Heart right ventricle (tissue), 16 donors: ENCODE results near the gene AGPS. TPM values are rescaled to one million over a fixed set of nuclear protein-coding genes. Genes with fewer than 3 reads are reported as not detected.

Experiments
- ATAC-seq, 8 donors: fragments of 200-7000 bp; cut with Tn5 transposase; one replicate each; pipeline ENCODE4 v1.9.1; 2020; ENCODE audit warnings: mild to moderate bottlenecking in 8 of 8, moderate library complexity in 8 of 8, moderate number of reproducible peaks in 1 of 8
- DNase-seq, 2 donors: peaks; one replicate each; pipeline ENCODE4 v3.0.0-alpha.2; 2020
- H3K27ac ChIP-seq, 10 donors: fragments of 200-600 bp; sonication (generic) in 2 of 10; one replicate each; pipeline versions ENCODE4 v1.5.0 to v1.8.0; 2020 to 2022; ENCODE audit warnings: mild to moderate bottlenecking in 3 of 10
- H3K27me3 ChIP-seq, 7 donors: fragments of 200-600 bp; one replicate each; pipeline ENCODE4 v1.8.0; 2021 to 2022; ENCODE audit warnings: mild to moderate bottlenecking in 2 of 7
- H3K36me3 ChIP-seq, 9 donors: fragments of 200-600 bp; sonication (generic) in 1 of 9; one replicate each; pipeline versions ENCODE4 v1.5.0 to v1.8.0; 2020 to 2022; ENCODE audit warnings: mild to moderate bottlenecking in 2 of 9
- H3K4me1 ChIP-seq, 9 donors: fragments of 200-600 bp; sonication (generic) in 1 of 9; one replicate each; pipeline versions ENCODE4 v1.5.0 to v1.8.0; 2020 to 2022; ENCODE audit warnings: mild to moderate bottlenecking in 4 of 9
- H3K4me3 ChIP-seq, 10 donors: fragments of 200-600 bp; sonication (generic) in 2 of 10; one replicate each; pipeline versions ENCODE4 v1.5.0 to v1.8.0; 2020 to 2022; ENCODE audit warnings: mild to moderate bottlenecking in 7 of 10, moderate library complexity in 2 of 10
- H3K9me3 ChIP-seq, 11 donors: fragments of 200-600 bp in 10 of 11; sonication (generic) in 2 of 11; one replicate each; pipeline versions ENCODE4 v1.5.0 to v1.8.0; 2013 to 2022; ENCODE audit warnings: mild to moderate bottlenecking in 2 of 11, control low read depth in 1 of 11, moderate library complexity in 1 of 11
- CTCF ChIP-seq, 9 donors: fragments of 200-600 bp; sonication (generic) in 2 of 9; IDR thresholded peaks; one replicate each; pipeline versions ENCODE4 v1.5.0 to v1.8.0; 2021 to 2022; ENCODE audit warnings: antibody characterized with exemption in 9 of 9, mild to moderate bottlenecking in 5 of 9, moderate library complexity in 1 of 9
- WGBS, 2 donors: extraction: QIAGEN DNeasy Blood & Tissue Kit; methylation state at CpG; one replicate each; pipeline ENCODE4 v1.1.7; 2013; ENCODE audit warnings: inconsistent platforms in 1 of 2; 5-methylcytosine and 5-hydroxymethylcytosine counted together
- intact Hi-C, 10 donors: fragments of 100-400 bp; cut with DNase I; formaldehyde crosslinking; loops; one replicate each; pipeline versions ENCODE4 v1.11.1 to v1.14.2; 2022
- polyA plus RNA-seq, 2 donors: library from polyadenylated mRNA; stranded (reverse); fragments of 200-250 nt; gene quantifications; one replicate each; pipeline ENCODE4 v1.2.3, GENCODE V29; 2013
- total RNA-seq, 10 donors: library from RNA; stranded (reverse); fragmentation: NEBNext Ultra II Directional in 3 of 10; extraction: Animal tissue kit (Norgen Biotek cat#: 25700) in 3 of 10; gene quantifications; one replicate each; pipeline versions ENCODE4 v1.2.1 to v1.2.4, GENCODE V29; 2021 to 2023
- donor health status: Arrhythmogenic right ventricular cardiomyopathy.
- donor health status: ischemic (EF 13 %, LVEDD 7.1; RV severe dilation, severe dysfunction).
- donor health status: healthy with polysubstance abuse.
- donor health status: DM: no; HTN: yes; CAD: no.
- donor health status: DM: no; HTN: no; CAD: no.
- donor health status: ischemic (EF 25% LVEDD 6.9; RV normal size, moderate dysfunction).
- donor health status: ischemic (EF 25% LVEDD 5.7; RV mildly dilated, moderate dysfunction).
- donor health status: healthy.
- donor health status: DM: yes; HTN: yes; CAD: no.
- donor health status: Ischemic cardiomyopathy.
- donor health status: ischemic (EF 35%, LVEDD 5.7; RV mildly dilated, moderate dysfunction).
- donor health status: nonischemic (EF 11% LVEDD 7.7; RV severe dilation, severe dysfunction).
- donor health status: DM: yes; HTN: yes; CAD: no.
- donor health status: PGD.
- donor health status: ischemic (EF 29% LVEDD 5.4; RV normal size, mild dysfunction).
- donor health status: nonischemic (EF 23%, LVEDD 6.1; RV moderate dilation, normal function).

Gene AGPS
- total and polyA plus RNA-seq, 12 donors, result 4.6 to 32.0 (median 28.4) TPM

- intact Hi-C loops, result no loop called here
Measured at GRCh38 chr2:177474998-177475397, 82.4 kb downstream of the AGPS start.

GRCh38 chr2:177476897-177477296, 84.3 kb downstream of the AGPS start:
- intact Hi-C loops, result no loop called here
- TF ChIP-seq CTCF (IDR thresholded peaks at IDR 0.05), result no peak
- H3K27ac ChIP-seq, result no peak overlapping the region
- H3K4me3 ChIP-seq, result no peak overlapping the region
- WGBS, 2 donors, result 95 to 97% methylated on average over 5 of the region's 5 CpGs
- ATAC-seq, result no peak
- peaks cover 0 to 19% (median 5%) of the 10 kb centered on the region in 11 donors for H3K9me3 ChIP-seq
- peaks cover 0 to 59% (median 0%) of the 10 kb centered on the region in 9 donors for H3K36me3 ChIP-seq
- no peaks in the 10 kb centered on the region for H3K27me3 ChIP-seq
- DNase-seq, result no peak
- peaks cover 0 to 5% (median 0%) of the 10 kb centered on the region in 9 donors for H3K4me1 ChIP-seq

More at GRCh38 chr2:177474998-177475397, 82.4 kb downstream of the AGPS start:
- DNase-seq (no peak), ATAC-seq (no peak)
- TF ChIP-seq CTCF (IDR thresholded peaks at IDR 0.05), result no peak
- Histone ChIP-seq H3K36me3 (peaks cover 0 to 71% (median 0%) of the 10 kb centered on the region in 9 donors), H3K4me1 (peaks cover 0 to 5% (median 0%) of the 10 kb centered on the region in 9 donors), H3K9me3 (peaks cover 0 to 32% (median 11%) of the 10 kb centered on the region in 11 donors), H3K27ac (no peak overlapping the region), H3K27me3 (no peaks in the 10 kb centered on the region), H3K4me3 (no peak overlapping the region)
- 59 to 71% methylated on average over 1 of the region's 1 CpG for WGBS, 2 donors

DNA sequence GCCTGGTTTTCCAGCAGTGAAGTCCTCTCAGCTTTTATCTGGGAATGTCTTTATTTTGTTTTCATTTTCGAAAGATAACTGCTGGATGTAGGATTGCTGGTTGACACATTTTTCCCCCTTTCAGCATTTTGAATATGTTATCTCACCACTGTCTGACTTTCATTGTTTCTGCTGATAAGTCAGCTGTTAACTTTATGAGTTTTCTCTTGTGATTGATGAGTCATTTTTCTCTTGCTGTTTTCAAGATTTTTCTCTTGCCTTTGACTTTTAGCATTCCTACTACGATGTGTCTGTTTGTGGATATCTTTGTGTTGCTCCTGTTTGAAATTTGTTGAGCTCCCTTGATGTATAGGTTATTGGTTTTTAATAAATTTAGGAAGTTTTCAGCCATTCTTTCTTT, 85.5 kb downstream of the AGPS start:
- no peak for TF ChIP-seq CTCF (IDR thresholded peaks at IDR 0.05)
- no peaks in the 10 kb centered on the region for H3K27me3 ChIP-seq
- 85 to 86% methylated on average over 2 of the region's 2 CpGs for WGBS, 2 donors
- H3K4me3 ChIP-seq, result no peak overlapping the region
- DNase-seq (no peak), ATAC-seq (no peak)
- H3K27ac ChIP-seq, result no peak overlapping the region
- H3K9me3 ChIP-seq, result peaks cover 0 to 9% (median 0%) of the 10 kb centered on the region in 11 donors
- peaks cover 0 to 57% (median 0%) of the 10 kb centered on the region in 9 donors for H3K36me3 ChIP-seq
- intact Hi-C loops, result no loop called here
- peaks cover 0 to 5% (median 0%) of the 10 kb centered on the region in 9 donors for H3K4me1 ChIP-seq

GRCh38 chr2:177478907-177479306, 86.3 kb downstream of the AGPS start:
- 91 to 92% methylated on average over 2 of the region's 2 CpGs for WGBS, 2 donors
- ATAC-seq (no peak), DNase-seq (no peak)
- H3K4me3 ChIP-seq, result no peak overlapping the region
- H3K27ac ChIP-seq, result no peak overlapping the region
- H3K4me1 ChIP-seq, result peaks cover 0 to 5% (median 0%) of the 10 kb centered on the region in 9 donors
- H3K36me3 ChIP-seq, result peaks cover 0 to 57% (median 0%) of the 10 kb centered on the region in 9 donors
- TF ChIP-seq CTCF (IDR thresholded peaks at IDR 0.05), result no peak
- H3K27me3 ChIP-seq, result no peaks in the 10 kb centered on the region
- peaks cover 0 to 9% (median 0%) of the 10 kb centered on the region in 11 donors for H3K9me3 ChIP-seq
- intact Hi-C loops, result no loop called here
